ENCODE measurements around the gene RAB26.

The RAB26 gene

GRCh38 chr16:2151188-2152091, 3.0 kb downstream of the RAB26 start:
- peaks cover 3% of the 10 kb centered on the region for H3K36me3 ChIP-seq (ENCODE audit: control insufficient read depth, insufficient read depth, low read length)
- H3K4me3 ChIP-seq (ENCODE audit: insufficient read depth, low read depth, low read length, poor library complexity, severe bottlenecking): no peak overlapping the region
- DNase-seq: no peak
- peaks cover 56% of the 10 kb centered on the region for H3K4me1 ChIP-seq (ENCODE audit: control insufficient read depth, insufficient read depth, low read length, poor library complexity, severe bottlenecking)
- H3K27ac ChIP-seq (ENCODE audit: insufficient read depth, low read length, poor library complexity, severe bottlenecking): no peak overlapping the region
- H3K27me3 ChIP-seq (replicated peaks; ENCODE audit: control insufficient read depth, insufficient read depth, low read length, poor library complexity, severe bottlenecking): no peaks in the 10 kb centered on the region
- no peaks in the 10 kb centered on the region for H3K9me3 ChIP-seq (ENCODE audit: control insufficient read depth, low read length)

- Histone ChIP-seq H3K36me3 (ENCODE audit: control insufficient read depth, insufficient read depth, low read length) (peaks cover 3% of the 10 kb centered on the region), H3K9me3 (ENCODE audit: control insufficient read depth, low read length) (no peaks in the 10 kb centered on the region), H3K27me3 (replicated peaks; ENCODE audit: control insufficient read depth, insufficient read depth, low read length, poor library complexity, severe bottlenecking) (no peaks in the 10 kb centered on the region), H3K4me1 (ENCODE audit: control insufficient read depth, insufficient read depth, low read length, poor library complexity, severe bottlenecking) (peaks cover 64% of the 10 kb centered on the region), H3K27ac (ENCODE audit: insufficient read depth, low read length, poor library complexity, severe bottlenecking) (peak overlapping the region; percentile 35), H3K4me3 (ENCODE audit: insufficient read depth, low read depth, low read length, poor library complexity, severe bottlenecking) (peak overlapping the region; percentile 48)
- no peak for DNase-seq
These were observed 4.5 kb downstream of the RAB26 start for GRCh38 chr16:2152695-2153506.

GRCh38 chr16:2154533-2155090, 6.2 kb downstream of the RAB26 start:
- Histone ChIP-seq H3K4me3 (ENCODE audit: insufficient read depth, low read depth, low read length, poor library complexity, severe bottlenecking) (peak overlapping the region; percentile 63), H3K27ac (ENCODE audit: insufficient read depth, low read length, poor library complexity, severe bottlenecking) (peak overlapping the region; percentile 79), H3K27me3 (replicated peaks; ENCODE audit: control insufficient read depth, insufficient read depth, low read length, poor library complexity, severe bottlenecking) (no peaks in the 10 kb centered on the region), H3K4me1 (ENCODE audit: control insufficient read depth, insufficient read depth, low read length, poor library complexity, severe bottlenecking) (peaks cover 50% of the 10 kb centered on the region), H3K9me3 (ENCODE audit: control insufficient read depth, low read length) (no peaks in the 10 kb centered on the region), H3K36me3 (ENCODE audit: control insufficient read depth, insufficient read depth, low read length) (peaks cover 3% of the 10 kb centered on the region)
- no peak for DNase-seq

DNA sequence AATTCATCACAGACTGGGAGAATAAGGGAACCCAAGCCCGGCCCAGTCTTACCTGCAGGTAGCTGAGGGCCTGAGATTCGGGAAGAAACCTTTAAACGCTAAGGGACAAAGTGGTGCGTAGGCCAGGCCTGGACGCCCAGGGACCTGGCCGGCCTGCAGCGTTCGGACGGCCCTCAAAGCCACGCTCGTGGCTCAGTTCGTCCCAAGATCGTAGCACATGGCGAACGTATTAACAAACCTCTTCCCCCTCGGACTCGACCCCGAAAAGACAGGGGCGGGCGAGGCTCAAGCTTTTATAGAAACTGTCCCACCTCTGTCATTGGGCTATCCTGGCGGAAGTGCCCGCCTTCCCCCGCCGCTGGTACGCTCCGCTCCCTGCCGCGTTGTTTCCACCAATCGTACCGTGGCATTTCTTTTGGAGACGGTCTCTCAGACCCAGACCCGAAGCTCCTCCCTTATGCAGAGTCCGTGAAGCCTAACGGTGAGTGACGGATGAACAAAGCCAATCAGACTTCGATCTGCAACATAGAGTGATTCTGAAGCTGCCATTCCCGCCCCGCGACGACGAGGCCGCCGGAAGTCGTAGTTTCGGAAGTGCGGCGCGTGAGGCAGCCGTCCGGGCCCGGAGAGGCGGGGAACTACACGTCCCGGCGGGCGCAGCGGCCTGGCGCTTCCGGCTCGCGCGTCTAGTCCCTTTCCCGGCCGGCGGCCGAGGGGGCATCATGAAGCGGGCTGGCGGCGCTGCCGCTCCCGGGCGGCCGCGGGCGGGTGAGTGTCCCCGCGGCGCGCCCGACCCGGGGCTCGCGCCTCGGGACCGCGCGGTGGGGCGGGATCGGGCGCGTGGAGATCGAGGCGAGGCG, 6.9 kb downstream of the RAB26 start, which contains the start of gene TRAF7:
TRAF7 (plus strand) TSS at position 692 of the 860 bp plus-strand sequence. CDS start 8,139 bp downstream, outside the sequence.
- H3K4me1 ChIP-seq (ENCODE audit: control insufficient read depth, insufficient read depth, low read length, poor library complexity, severe bottlenecking): peaks cover 48% of the 10 kb centered on the region
- H3K27me3 ChIP-seq (replicated peaks; ENCODE audit: control insufficient read depth, insufficient read depth, low read length, poor library complexity, severe bottlenecking): no peaks in the 10 kb centered on the region
- H3K27ac ChIP-seq (ENCODE audit: insufficient read depth, low read length, poor library complexity, severe bottlenecking): peak within 1 kb of the TSS; percentile 79
- H3K4me3 ChIP-seq (ENCODE audit: insufficient read depth, low read depth, low read length, poor library complexity, severe bottlenecking): peak within 1 kb of the TSS; percentile 66
- H3K36me3 ChIP-seq (ENCODE audit: control insufficient read depth, insufficient read depth, low read length): peaks cover 3% of the 10 kb centered on the region
- DNase-seq: peak; percentile 97 to 98 (median 97)
- H3K9me3 ChIP-seq (ENCODE audit: control insufficient read depth, low read length): no peaks in the 10 kb centered on the region

DNA sequence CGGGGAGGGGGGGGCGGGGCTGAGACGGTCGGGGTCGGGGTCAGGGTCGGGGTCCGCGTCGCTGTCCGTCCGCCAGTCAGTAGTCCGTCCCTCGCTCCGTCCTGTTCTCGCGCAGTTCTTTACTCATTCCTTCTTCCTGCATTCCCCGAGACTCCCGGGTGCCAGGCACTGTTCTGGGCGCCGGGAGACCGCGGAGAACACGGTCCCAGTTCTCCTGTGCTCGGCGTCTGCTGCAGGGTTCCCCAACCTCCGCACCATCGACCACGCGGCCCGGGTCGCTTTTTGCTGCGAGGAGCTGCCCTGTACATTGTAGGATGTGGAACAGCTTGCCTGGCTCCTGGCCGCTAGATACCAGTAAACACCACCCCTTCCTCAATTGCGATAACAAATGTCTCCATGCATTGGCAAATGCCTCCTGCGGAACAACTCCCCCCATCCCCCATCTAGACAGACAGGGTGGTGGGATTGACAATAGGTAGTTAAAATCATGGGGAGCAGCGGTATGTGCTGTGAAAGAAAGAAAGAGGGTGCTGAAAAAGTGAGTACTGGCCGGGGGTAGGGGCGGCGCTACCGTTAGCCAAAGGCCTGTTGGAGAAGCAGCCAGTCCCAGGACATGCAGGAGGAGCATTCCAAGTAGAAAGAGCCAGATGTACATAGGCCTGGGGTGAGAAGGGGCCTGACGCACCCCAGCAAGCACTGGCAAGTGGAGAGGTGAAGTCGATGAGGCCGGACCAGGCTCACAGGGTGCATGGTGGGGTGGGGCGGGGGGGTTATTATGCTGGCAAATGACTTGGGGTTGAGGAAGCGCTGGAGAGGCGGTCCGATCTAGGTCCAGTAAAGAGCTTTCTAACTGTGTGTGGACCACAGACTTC, 7.8 kb downstream of the RAB26 start:
- H3K4me1 ChIP-seq (ENCODE audit: control insufficient read depth, insufficient read depth, low read length, poor library complexity, severe bottlenecking): peaks cover 43% of the 10 kb centered on the region
- DNase-seq: no peak
- H3K27ac ChIP-seq (ENCODE audit: insufficient read depth, low read length, poor library complexity, severe bottlenecking): peak overlapping the region; percentile 49
- no peaks in the 10 kb centered on the region for H3K27me3 ChIP-seq (replicated peaks; ENCODE audit: control insufficient read depth, insufficient read depth, low read length, poor library complexity, severe bottlenecking)
- no peaks in the 10 kb centered on the region for H3K9me3 ChIP-seq (ENCODE audit: control insufficient read depth, low read length)
- H3K4me3 ChIP-seq (ENCODE audit: insufficient read depth, low read depth, low read length, poor library complexity, severe bottlenecking): peak overlapping the region; percentile 66
- H3K36me3 ChIP-seq (ENCODE audit: control insufficient read depth, insufficient read depth, low read length): peaks cover 3% of the 10 kb centered on the region

DNA sequence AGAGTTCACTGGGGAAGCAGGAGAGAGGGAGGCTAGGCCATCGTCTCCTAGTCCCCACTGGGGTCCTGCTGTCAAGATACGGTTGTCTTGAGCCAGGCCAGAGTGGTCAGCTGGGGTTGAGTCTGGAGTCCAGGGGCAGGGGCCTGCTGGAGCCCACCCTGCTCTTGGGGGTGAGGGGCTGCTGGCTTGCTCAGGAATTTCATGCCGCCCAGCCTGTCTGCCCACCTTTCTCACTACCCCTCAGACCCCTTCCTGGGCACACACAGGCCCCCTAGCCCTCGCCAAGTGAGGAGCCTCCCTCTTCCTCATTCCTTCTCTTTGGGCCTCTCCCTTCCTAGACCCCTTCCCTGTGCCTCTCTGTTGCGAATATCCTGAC, 8.4 kb downstream of the RAB26 start:
- H3K27me3 ChIP-seq (replicated peaks; ENCODE audit: control insufficient read depth, insufficient read depth, low read length, poor library complexity, severe bottlenecking): no peaks in the 10 kb centered on the region
- peaks cover under 1% of the 10 kb centered on the region for H3K36me3 ChIP-seq (ENCODE audit: control insufficient read depth, insufficient read depth, low read length)
- peaks cover 43% of the 10 kb centered on the region for H3K4me1 ChIP-seq (ENCODE audit: control insufficient read depth, insufficient read depth, low read length, poor library complexity, severe bottlenecking)
- no peak overlapping the region for H3K4me3 ChIP-seq (ENCODE audit: insufficient read depth, low read depth, low read length, poor library complexity, severe bottlenecking)
- H3K9me3 ChIP-seq (ENCODE audit: control insufficient read depth, low read length): no peaks in the 10 kb centered on the region
- H3K27ac ChIP-seq (ENCODE audit: insufficient read depth, low read length, poor library complexity, severe bottlenecking): no peak overlapping the region
- no peak for DNase-seq

DNA sequence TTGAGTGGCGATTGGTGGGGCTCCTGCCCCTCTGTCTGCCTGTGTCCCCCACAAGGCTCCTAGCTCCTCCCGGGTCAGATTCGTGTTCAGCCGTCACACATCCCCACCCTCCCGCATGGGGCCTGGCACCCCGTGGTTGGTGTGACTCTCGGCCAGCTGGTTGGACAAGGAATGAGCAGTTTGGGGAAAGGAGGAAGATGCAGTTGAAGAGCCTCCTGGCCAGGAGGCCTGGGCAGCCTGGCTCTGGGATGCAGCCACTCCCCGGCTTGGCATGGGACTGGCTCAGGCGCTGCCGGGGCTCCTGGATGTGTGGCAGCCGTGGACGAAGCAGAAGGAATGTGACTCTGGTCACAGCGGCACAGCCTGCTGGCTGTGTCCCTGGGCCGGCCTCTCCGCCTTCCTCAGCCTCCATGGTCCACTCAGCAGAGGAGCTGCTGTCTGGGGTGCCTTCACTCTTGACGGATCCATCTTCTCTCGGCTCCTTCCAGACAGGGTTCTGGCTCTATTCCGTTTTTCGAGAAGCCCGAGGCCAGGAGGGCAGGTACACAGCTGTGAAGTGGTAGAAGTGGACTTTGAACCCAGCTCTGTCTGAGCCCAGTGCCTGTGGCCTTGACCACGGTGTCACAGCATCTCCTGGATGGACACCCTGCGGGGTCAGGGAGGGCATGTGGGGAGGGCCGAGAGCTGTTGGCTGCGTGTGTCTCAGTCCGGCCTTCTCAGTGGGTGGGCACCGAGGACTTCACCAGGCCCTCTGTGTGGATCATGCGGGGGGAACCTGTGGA, 9.2 kb downstream of the RAB26 start:
- Histone ChIP-seq H3K27me3 (replicated peaks; ENCODE audit: control insufficient read depth, insufficient read depth, low read length, poor library complexity, severe bottlenecking) (no peaks in the 10 kb centered on the region), H3K36me3 (ENCODE audit: control insufficient read depth, insufficient read depth, low read length) (no peaks in the 10 kb centered on the region), H3K4me1 (ENCODE audit: control insufficient read depth, insufficient read depth, low read length, poor library complexity, severe bottlenecking) (peaks cover 40% of the 10 kb centered on the region), H3K9me3 (ENCODE audit: control insufficient read depth, low read length) (no peaks in the 10 kb centered on the region), H3K4me3 (ENCODE audit: insufficient read depth, low read depth, low read length, poor library complexity, severe bottlenecking) (no peak overlapping the region), H3K27ac (ENCODE audit: insufficient read depth, low read length, poor library complexity, severe bottlenecking) (no peak overlapping the region)
- no peak for DNase-seq

DNA sequence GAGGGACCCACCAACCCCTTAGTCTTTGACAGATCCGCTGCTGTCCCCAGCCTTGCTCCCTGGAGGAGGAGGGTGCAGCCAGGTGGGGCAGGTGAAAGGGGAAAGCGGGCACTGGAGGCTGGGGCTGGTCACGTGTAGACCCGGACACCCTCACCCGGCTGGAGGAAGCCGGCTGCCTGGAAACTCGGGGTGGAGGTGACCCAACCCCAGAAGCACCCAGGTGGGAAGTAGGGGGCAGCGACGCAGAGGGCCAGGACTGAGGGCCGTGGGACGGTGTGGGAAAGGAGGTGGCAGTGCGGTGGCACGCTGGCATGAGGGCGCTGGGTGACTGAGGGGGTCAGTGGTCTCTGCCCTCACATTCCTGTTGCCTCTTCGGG, 9.8 kb downstream of the RAB26 start:
- no peaks in the 10 kb centered on the region for H3K9me3 ChIP-seq (ENCODE audit: control insufficient read depth, low read length)
- DNase-seq: no peak
- no peak overlapping the region for H3K27ac ChIP-seq (ENCODE audit: insufficient read depth, low read length, poor library complexity, severe bottlenecking)
- no peak overlapping the region for H3K4me3 ChIP-seq (ENCODE audit: insufficient read depth, low read depth, low read length, poor library complexity, severe bottlenecking)
- peaks cover 34% of the 10 kb centered on the region for H3K4me1 ChIP-seq (ENCODE audit: control insufficient read depth, insufficient read depth, low read length, poor library complexity, severe bottlenecking)
- H3K27me3 ChIP-seq (replicated peaks; ENCODE audit: control insufficient read depth, insufficient read depth, low read length, poor library complexity, severe bottlenecking): no peaks in the 10 kb centered on the region
- H3K36me3 ChIP-seq (ENCODE audit: control insufficient read depth, insufficient read depth, low read length): no peaks in the 10 kb centered on the region
